Activated naive CD4-positive, alpha-beta T cell treated with anti-CD3 and anti-CD28 coated beads, Interleukin-2, amount 10 ng/mL, durations not matched to agents 7 days and 5 days (primary cell): ENCODE results near the gene LIN7A.

Source experiments
- CTCF ChIA-PET: fragments of 350-600 bp; sonication (Branson Sonifier 250); formaldehyde crosslinking; loops from one replicate; lab custom pipeline; 2021; ENCODE audit warnings: antibody characterized with exemption; lab: Charles Lee
- DNase-seq: peaks from one replicate; pipeline ENCODE4 v3.0.0-alpha.2; 2020
- H3K27ac Mint-ChIP-seq: one replicate; pipeline ENCODE4 v1.8.0; 2021; ENCODE audit warnings: mild to moderate bottlenecking, moderate library complexity, mixed read lengths
- H3K27me3 Mint-ChIP-seq: one replicate; pipeline ENCODE4 v1.8.0; 2021; ENCODE audit warnings: mild to moderate bottlenecking, mixed read lengths
- H3K36me3 Mint-ChIP-seq: one replicate; pipeline ENCODE4 v1.8.0; 2021; ENCODE audit warnings: mixed read lengths
- H3K4me1 Mint-ChIP-seq: one replicate; pipeline ENCODE4 v1.8.0; 2021; ENCODE audit warnings: mixed read lengths
- H3K4me3 Mint-ChIP-seq: one replicate; pipeline ENCODE4 v1.8.0; 2021; ENCODE audit warnings: mild to moderate bottlenecking, moderate library complexity, mixed read lengths
- H3K9me3 Mint-ChIP-seq: one replicate; pipeline ENCODE4 v1.8.0; 2021; ENCODE audit warnings: mixed read lengths

Gene LIN7A

DNA sequence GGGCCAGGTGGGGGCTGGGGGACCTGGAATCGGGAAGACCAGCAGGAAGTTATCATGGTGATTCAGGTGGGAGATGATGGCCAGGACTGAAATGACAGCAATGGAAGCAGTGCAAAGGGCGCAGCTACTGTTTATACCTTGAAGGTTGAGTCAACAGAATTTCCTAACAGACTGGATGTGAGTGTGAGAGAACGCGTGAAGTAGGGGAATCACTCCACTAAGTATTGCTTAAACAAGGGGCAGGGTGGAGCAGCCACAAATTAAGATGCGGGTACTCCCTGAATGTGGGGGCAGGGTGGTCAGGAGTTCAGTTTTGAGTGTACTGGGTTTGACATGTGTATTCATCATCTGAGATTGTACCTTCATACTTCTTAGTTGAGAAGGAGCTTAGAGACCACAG lies 175.9 kb downstream of the LIN7A start:
- H3K27me3 Mint-ChIP-seq, result no peaks in the 10 kb centered on the region
- CTCF ChIA-PET, result no interaction called here
- H3K4me3 Mint-ChIP-seq, result no peak overlapping the region
- H3K4me1 Mint-ChIP-seq, result no peaks in the 10 kb centered on the region
- no peak overlapping the region for H3K27ac Mint-ChIP-seq
- no peaks in the 10 kb centered on the region for H3K9me3 Mint-ChIP-seq
- no peaks in the 10 kb centered on the region for H3K36me3 Mint-ChIP-seq
- DNase-seq, result no peak

DNA sequence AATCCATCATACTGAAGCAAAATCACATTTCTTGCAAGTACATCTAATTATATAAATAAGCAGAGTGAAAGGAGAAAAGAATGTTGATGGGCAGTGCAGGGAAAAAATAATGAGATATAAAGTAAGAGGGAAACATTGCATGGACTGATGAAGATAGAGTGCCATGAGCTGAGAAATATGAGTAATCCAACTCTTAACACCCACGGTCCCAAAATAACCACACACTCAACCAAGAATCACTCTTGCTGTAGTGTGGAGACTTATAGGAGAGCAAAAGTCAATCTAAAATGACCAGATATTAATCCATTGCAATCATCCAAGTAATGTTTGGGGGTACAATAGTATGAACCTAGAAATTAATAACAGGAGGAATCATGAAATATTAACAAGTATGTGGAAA lies 180.9 kb downstream of the LIN7A start:
- CTCF ChIA-PET, result no interaction called here
- Mint-ChIP-seq H3K27me3 (no peaks in the 10 kb centered on the region), H3K4me3 (no peak overlapping the region), H3K9me3 (no peaks in the 10 kb centered on the region), H3K36me3 (no peaks in the 10 kb centered on the region), H3K27ac (no peak overlapping the region), H3K4me1 (no peaks in the 10 kb centered on the region)
- DNase-seq, result no peak

DNA sequence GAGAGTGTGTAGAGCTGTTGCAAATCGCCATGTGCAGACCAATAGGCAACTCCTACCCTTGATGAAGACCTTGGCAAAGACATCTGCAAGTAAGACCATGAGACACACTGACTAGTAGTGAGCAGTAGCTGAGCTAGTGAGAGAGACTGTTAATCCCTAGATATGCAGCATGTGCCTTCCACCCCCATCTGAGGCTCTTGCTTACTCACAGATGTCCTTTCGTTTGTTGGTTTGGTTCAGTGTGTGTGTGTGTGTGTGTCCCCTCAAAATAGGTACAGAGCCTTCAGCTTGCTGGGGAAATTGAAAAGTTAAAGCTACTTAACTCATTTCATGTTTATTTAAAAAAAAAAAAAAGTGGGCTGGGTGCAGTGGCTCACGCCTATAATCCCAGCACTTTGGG lies 183.5 kb downstream of the LIN7A start:
- Mint-ChIP-seq H3K4me3 (no peak overlapping the region), H3K27me3 (no peaks in the 10 kb centered on the region), H3K4me1 (no peaks in the 10 kb centered on the region), H3K36me3 (no peaks in the 10 kb centered on the region), H3K9me3 (no peaks in the 10 kb centered on the region), H3K27ac (no peak overlapping the region)
- CTCF ChIA-PET, result no interaction called here
- DNase-seq, result no peak

DNA sequence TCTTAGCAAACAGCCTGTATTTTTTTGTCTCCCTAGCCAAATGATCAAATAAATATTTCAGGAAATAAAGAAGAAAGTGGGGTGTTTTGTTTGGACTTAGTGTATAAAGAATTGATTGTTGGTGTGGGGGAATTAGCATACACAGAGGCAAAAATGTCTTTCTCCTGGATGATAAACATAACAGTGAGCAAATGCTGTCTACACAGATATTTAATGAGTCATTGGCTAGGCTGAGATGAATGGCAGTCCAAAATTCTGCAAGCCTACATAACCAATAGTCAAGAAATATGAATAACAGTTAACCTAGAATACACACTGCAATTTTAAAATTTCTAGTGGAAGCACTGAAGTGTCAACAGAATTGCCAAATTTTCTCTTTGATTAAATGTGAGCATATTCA lies 185.3 kb downstream of the LIN7A start:
- Mint-ChIP-seq H3K36me3 (no peaks in the 10 kb centered on the region), H3K4me1 (no peaks in the 10 kb centered on the region), H3K27me3 (no peaks in the 10 kb centered on the region), H3K4me3 (no peak overlapping the region), H3K27ac (no peak overlapping the region), H3K9me3 (no peaks in the 10 kb centered on the region)
- no peak for DNase-seq
- CTCF ChIA-PET, result no interaction called here

DNA sequence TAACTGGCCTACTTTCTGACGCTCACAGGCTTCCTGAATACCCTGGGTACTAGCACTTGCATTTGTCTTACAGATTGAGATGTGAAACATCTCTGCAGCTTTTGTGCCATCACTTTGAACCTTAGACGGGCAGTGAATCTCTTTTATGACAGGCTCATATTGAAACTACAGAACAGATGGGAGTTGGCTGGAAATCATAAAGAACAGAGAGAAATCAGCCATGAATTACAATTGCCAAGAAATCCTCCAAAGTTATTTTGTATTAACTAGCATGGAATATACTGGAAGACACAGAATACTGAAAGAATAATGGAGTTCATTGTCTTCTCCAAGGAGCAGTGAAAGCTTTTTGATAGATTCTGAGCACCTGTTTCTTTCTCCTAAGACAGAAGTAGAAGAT lies 188.3 kb downstream of the LIN7A start:
- H3K4me1 Mint-ChIP-seq, result no peaks in the 10 kb centered on the region
- no peaks in the 10 kb centered on the region for H3K27me3 Mint-ChIP-seq
- CTCF ChIA-PET, result no interaction called here
- H3K9me3 Mint-ChIP-seq, result no peaks in the 10 kb centered on the region
- no peaks in the 10 kb centered on the region for H3K36me3 Mint-ChIP-seq
- no peak for DNase-seq
- H3K4me3 Mint-ChIP-seq, result no peak overlapping the region
- no peak overlapping the region for H3K27ac Mint-ChIP-seq

DNA sequence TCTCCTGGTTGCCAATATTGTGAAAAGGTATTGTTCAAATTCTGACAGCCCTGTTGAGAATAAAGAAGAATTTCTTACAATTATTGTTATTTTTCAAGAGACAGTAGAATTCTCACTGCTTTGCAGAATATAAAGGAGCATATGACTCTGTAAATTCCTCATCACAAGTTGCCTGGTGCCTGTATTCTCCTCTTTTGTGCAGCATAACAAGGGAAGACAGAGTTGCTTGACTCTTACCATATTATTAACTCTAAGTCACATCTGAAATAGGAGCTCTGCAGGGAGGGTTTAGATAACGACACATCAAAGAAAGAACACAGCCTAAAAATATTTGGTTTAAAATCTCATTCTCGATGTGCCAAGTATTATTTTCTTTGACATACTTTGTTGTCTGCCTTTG lies 189.9 kb downstream of the LIN7A start:
- CTCF ChIA-PET, result no interaction called here
- Mint-ChIP-seq H3K27me3 (no peaks in the 10 kb centered on the region), H3K9me3 (no peaks in the 10 kb centered on the region)

DNA sequence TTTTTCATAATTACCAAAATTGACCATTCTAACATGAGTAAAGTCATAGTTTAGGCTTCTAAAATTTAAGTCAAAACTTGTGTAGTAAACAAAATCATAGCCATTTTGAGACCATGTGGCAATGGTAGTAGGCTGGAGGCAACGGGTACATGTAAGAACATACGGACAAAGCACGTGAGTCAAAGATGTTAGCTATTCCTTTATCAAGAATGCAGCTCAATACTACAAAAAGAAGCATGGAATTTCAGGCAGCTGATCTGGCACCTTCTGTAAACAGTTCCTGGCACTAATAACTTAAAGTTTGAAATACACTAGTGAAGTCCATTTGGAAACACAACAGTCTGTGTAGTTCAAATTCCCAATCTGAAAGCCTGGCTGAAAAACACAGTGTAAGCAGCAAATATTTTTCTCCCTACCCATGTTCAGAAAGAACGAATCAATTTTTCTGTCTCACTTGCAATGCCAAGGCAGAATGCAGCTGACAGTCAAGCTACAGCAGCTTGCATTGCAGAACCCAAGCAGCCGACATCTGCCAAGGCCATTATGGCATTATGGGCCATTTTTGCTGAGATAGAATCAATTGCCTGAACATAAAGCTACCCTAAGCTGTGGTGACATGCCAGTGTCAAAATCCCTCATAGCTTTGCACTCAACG lies 191.8 kb downstream of the LIN7A start:
- H3K4me3 Mint-ChIP-seq, result no peak overlapping the region
- H3K27me3 Mint-ChIP-seq, result no peaks in the 10 kb centered on the region
- CTCF ChIA-PET, result interaction anchor here (0.6 kb wide), 1 partner anchor 57 kb away, joined by 3 read pairs; no protein-coding TSS in a partner anchor
- no peaks in the 10 kb centered on the region for H3K4me1 Mint-ChIP-seq
- no peak overlapping the region for H3K27ac Mint-ChIP-seq
- no peak for DNase-seq
- H3K9me3 Mint-ChIP-seq, result no peaks in the 10 kb centered on the region
- H3K36me3 Mint-ChIP-seq, result no peaks in the 10 kb centered on the region

More for the DNA sequence above, 189.9 kb downstream of the LIN7A start:
- no peaks in the 10 kb centered on the region for H3K4me1 Mint-ChIP-seq
- H3K27ac Mint-ChIP-seq, result no peak overlapping the region
- H3K4me3 Mint-ChIP-seq, result no peak overlapping the region
- no peak for DNase-seq
- no peaks in the 10 kb centered on the region for H3K36me3 Mint-ChIP-seq
